NCI-H146 treated with DMSO at 0.1 percent for 48 hours (cell line): Measurements from ENCODE around the gene LRRC8D.

Experiments
- DNase-seq: peaks from one replicate; lab custom pipeline; 2025; ENCODE audit not compliant: unreplicated experiment; lab: John Stamatoyannopoulos, UW

Gene LRRC8D

DNA sequence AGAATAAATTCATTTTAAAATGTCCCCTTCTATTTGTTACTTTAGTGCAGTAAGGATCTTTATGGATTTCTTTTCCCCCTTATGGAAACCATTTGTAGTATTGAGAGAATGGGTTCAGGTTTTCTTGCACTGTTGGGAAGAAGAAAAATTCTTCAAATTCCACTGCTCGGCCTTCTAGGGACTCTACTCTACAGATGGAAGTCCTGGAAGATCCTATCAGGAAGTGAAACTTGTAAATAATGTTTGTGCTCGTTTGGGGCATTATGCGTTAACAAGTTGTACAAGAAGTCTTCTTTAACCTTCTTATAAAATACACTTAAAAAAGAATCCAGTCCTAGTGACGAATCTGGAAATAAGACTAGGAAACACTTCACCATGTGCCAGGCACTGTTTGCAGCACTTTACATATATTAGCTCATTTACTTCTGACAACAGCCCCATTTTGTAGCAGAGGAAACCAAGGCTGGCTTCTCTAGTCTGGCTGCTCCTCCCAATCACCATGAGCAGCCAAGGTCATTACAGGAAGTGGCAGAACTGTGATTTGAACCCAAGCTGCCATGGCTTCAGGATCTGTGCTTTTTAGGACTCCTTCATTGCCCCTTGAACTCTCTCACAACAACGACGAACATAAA, 11.8 kb downstream of the LRRC8D start:
- no peak for DNase-seq

DNA sequence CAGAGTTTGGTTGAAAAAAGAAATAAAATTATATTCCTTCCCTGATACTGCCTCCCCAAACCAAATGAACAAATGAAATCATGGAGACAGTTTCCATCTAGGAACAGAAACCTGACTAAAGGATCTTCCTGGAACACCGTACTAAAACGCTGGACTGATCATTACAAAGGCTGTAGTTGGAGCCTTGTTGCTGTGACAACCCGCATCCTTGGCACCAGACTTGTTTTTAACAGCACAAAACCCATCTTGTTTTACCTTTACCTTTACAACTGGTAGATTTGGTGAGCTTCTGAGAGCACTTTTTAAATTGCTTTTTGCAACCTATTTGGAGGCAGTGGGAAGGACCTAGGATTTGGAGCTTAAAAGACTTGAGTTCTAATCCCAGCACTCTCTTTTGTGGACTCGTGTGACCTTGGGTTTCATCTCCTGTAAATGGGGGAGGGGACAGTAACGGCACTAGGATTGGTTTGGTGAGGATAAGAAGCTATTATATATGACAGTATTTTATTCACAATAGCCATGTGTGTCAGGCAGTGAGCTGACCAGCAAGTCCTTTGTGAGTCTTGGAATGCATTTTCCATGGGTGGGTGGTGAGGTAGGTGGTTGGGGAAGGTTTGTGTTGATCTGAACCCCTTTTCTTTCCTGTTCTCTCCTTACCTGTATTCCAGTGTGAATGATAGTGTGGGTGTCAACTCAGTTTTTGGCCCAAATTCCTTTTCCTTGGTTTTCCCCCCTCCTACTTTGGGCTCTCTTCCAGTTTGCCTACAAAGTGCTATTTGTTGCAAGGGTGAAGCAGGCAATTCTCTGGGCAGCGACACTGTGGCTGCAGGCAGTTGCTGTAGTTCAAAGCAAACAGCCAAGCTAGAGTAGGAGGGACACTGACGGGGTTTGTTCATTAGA, 12.6 kb downstream of the LRRC8D start:
- no peak for DNase-seq

DNA sequence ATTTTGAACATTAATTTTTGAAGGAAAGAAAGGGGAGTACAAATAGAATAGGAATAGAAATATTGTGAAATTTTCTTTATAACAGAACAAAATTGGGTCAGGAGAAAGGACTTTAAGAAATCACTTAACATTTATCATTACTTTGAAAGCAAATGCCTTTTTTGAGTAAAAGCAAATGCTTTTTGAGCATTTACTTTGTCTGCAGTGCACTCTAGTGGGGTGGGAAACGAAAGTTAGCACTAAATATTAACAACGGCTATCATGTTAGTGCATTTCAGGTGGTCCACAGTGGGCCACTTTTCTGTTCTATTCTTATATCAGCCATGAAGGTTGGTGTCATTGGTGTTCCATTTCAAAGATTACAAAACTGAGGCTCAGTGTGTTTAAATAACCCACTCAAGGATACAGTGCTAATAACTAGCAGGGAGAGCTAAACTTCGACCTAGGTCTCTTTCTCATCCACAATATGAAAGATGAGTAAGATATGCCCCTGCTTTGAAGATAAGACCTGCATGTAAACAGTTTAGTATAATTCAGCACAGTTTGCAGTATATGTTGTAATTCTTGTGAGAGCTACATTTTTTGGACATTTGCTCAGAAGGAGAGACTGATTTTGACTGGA, 13.4 kb downstream of the LRRC8D start:
- no peak for DNase-seq

DNA sequence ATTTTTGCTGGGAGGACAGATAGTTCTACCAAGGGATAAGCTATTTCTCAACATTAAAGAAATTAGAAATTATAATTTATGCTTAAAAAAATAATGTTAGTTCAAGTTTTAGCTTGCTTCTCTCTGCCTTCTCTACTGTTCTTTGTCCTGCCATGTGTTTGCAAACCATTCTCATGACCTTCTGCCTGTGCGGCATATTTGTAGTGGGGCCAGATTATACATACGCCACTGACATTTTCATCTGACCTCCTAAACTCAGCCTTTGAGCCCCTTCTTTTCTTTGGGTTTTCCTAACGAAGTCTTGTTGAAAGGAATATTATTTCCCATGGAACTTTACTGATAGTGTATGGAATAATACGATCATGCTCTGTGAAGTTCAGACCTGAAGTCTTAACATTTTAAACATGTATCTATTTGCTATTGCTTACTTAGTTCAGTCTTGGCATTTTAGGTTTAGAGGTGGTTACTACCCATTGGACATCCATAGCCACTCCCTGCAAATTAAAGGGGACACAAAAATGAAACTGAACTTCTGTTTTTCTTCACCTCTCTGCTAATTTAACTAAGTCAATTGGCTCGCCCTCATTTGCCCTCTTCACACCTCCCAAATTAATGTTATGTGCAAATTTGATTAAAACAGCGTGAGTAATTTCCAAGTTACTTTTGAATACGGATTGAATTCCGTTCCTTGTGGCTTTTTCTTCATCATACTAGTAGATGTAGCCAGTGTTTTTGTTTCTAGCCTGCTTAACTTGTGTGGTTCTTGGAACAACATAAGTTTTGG, 15.6 kb downstream of the LRRC8D start:
- DNase-seq, result no peak

DNA sequence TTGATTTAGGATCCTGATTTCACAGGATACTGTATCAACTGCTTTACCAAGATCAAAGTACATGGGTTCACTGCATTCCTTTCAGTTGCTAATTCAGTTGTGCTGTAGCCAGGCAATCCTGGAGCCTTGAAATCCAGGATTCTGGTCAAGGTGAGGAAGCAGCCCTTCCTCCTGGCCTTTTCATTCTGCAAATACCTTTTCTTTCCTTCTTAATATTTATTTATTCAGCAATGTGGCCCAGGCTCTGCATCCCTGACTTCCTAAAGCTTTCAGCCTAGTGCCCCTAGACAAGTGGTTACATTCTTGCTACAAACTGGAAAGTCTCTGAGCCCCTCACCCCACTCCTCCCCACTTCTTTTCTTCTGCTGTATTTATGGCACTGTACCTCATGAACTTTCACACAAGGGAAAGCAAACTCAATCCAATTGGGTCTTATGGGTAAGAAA, 16.2 kb downstream of the LRRC8D start:
- DNase-seq, result no peak

DNA sequence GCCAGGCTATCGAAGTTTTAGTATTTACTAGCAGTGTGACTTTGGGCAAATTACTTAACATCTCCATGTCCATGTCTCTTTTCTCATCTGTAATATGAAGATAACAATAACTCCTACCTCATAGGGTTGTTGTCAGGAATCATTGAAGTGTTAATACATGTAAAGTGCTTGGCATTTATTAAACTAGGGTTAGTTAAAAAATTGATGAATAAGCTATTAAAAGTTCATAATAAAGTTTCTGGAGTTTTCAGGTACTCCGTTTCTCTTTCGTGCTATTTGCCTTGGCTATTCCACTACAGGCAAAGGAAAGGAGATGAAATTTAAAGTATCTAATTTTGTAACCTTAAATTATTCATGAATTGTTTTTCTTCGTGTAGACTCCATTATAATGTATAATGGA, 16.7 kb downstream of the LRRC8D start:
- no peak for DNase-seq

DNA sequence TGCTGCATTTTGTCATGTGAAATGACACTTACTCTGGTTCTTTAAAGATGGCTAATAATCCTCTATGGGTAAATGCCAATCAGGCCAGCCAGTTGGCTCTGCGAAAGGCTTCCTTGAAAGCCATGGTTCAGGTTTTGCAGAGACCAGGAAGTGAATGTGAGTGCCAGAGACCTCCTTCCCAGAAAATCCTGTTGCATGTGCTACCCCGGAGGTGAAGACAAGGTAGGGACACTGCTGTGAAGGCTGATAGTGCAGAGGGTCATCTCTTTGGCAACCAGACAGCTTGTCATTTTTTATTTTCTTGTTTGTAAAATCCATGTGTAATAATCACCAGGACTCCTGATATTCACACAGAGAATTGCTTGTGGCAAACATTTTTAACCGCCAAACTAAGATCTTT, 18.7 kb downstream of the LRRC8D start:
- no peak for DNase-seq

DNA sequence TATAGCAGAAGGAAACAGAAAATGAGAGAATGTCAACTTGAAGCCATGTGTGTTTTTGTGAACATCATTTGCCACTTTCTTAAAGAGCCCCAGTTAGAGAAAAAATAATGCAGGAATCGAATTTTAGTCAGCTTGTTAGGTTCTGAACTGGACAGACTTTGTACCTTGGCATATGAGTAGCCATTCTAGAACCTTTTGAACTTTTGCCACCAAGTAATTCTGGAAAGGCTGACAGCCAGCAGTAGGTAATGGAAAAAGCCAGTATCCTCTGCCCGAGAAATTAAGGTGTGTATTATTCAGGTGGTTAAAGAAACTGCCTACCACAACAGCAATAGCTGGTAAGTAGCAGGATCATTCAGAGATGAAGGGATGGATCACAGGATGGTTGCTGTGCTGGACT, 20.7 kb downstream of the LRRC8D start:
- no peak for DNase-seq

DNA sequence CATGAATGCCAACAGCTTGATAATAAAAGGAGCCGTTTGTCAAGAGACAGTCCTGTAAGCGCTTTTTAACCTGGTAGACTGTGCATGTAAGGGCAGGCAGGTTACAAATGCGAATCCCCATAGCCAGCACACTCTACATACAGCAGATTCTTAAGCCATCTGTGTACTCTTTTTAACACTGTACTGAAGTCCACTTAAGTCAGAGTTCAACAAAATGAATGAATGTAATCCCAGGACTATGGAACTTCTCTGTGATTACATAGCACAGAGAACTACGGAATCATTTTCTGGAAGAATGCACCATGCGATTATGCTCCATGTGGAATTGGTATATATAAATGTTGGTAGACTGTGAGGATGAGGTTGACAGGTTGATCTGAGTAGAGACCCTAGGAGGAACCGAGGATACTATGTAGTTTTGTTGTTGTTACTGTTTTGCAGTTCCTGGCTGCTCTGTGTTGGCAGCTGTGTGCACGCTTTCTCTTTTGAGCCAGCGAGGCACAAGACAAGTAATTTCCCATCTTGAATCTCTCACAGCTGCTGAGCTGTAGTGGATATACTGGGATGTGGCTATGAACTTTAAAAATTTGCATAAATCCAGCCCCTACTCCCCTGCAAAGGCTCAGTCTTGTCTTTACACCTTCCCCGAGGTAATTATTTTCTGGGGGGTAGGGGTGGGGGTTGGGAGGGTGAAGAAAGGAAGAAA, 21.9 kb downstream of the LRRC8D start:
- DNase-seq, result no peak

DNA sequence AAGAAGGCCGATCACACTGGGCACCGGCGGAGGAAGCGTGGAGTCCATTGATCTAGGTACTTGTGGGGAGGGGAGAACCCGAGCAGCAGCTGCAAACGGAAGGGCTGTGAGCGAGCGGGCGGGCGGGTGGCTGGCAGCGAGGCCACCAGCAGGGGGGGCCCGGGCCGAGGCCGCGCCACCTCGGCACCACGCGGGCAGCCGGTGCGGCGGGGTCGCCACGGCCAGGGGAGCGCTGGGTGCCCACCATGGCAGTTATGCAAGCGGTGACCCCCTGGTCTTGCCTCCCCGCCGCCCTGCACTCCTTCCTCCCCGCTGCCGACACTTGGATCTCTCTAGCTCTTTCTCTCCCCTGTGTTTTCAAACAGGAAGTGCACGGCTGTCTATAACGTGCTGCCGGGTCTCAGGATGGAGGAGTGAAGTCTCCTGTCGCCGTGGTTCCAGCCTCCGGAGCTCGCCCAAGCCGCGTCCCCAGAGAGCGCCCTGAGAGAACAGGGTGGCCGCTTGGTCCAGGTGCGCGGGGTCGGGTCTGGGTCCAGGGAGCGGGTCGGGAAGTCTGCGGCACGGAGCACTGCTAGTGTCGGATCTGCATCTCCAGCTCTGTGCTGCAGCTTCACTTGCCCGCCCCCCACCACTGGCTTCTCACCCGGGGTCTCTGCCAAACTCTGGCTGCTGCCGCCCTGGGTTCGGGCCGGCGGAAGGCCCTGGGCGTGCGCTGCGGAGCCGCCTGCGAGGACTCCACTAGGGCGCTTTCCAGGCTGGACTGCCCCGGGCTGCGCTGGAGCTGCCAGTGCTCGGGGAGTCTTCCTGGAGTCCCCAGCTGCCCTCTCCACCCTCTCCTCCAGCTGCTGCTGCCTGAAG, 22.7 kb downstream of the LRRC8D start:
- DNase-seq, result peak; percentile 69

DNA sequence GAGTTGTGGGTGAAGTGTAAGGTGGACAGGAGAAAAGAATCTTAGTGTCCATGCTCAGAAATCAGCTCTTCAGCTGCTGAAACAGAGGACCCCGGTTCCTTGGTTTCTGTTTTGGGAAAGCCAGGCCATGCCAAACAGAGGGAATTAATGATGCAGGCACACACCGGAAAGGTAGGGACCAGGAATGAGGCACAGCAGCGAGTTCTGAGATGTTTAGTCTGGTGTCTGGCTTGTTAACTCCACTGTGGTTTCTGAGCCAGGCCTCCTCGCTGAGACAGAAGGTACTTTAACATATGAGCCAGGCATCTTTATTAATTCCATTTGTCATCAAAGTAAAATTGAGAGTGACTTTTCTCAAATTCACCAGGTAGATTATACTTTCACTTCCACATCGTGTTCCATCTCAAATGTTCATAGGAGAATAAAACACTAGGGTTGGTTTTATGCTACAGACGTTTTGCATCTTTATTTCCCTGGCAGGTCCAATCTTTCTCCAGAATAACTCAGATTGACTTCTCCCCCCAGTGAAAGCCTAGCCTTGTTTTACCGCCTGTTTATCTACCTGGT, 23.5 kb downstream of the LRRC8D start:
- DNase-seq, result no peak

DNA sequence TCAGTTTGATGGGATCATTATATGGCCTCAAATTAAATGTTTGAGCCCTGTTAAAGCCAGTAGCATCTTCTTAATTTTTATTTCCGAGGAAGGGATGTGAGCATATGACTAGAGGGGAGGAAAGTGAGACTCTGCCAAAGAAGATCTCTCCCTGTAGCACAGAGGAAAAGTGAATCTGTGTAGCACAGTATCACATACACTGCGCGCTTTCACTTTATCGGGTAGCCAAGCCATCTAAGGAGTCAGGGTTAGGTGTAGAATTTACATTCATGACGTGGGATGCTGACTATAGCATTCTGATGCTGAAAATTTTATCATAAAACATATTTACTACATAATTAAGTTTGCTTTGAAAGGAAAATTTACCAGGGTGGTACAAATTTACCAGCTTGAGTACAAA, 24.0 kb downstream of the LRRC8D start:
- no peak for DNase-seq

DNA sequence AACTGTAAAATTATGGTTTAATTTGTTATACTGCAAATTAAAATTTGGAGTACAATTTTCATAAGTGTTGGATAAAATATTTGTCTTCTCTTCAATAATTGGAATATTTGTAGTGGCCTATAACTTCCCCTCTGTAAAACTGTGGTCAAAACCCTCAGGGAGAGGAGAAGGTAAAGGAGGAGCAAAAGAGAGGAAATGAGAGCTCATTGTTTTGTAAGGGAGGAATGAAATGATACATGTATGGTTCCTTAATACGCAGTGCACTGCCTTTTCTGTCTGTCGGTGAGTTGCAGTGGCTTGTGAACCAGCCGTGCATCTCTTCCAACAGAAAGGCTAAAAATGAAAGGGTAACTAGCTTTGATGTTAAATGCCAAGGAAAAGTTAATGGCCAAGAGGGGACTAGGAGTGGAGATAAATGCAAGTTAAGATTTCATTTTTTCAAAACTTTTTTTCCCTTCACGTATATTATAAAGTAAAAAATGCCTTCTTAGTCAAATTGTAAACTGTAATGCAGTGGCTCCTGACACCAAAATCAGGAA, 26.4 kb downstream of the LRRC8D start:
- no peak for DNase-seq

DNA sequence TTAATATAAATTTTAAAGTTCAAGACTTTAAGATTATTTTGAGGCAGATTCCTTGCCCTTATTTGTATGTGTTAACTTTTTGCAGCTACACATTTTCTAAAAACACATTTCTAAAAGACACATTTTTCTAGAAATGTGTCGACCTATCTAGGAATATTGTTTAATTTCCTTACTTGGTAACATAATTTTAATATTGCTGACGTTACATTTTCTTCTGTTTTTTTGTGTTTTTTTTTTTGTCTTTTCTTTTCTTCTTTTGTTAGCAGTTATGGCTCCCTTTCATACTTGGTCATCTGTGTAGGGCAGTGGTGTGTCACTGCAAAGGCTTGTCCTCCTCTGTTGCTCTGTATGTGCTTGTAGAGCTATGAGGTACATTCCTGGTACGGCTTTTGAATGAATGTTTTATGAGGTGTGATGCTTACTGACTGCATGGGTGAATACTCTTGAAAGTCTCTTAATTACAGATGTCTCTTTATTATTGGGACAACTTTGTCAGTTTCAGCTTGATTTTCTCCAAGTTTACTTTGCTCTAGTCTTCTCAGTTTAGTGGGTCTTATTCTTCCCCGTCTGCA, 30.1 kb downstream of the LRRC8D start:
- no peak for DNase-seq

DNA sequence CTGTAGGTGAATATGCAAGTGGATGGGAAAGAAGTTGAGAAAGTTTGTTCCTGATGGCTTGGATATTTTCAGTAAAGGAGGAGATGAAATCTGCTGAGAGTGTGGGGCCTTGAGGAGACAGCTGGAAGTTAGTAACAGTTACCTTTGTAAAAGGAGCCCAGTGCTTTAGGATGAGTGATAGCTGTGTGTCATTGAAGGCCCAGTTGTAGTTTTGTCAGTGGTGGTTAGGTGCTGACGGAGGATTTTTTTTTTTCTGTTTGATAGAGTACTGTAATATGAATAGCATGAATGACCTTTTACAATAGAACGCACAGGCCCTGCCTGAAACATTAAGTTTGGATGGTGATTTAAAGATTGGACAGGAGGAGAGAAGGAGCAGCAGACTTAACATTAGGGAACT, 33.3 kb downstream of the LRRC8D start:
- no peak for DNase-seq

DNA sequence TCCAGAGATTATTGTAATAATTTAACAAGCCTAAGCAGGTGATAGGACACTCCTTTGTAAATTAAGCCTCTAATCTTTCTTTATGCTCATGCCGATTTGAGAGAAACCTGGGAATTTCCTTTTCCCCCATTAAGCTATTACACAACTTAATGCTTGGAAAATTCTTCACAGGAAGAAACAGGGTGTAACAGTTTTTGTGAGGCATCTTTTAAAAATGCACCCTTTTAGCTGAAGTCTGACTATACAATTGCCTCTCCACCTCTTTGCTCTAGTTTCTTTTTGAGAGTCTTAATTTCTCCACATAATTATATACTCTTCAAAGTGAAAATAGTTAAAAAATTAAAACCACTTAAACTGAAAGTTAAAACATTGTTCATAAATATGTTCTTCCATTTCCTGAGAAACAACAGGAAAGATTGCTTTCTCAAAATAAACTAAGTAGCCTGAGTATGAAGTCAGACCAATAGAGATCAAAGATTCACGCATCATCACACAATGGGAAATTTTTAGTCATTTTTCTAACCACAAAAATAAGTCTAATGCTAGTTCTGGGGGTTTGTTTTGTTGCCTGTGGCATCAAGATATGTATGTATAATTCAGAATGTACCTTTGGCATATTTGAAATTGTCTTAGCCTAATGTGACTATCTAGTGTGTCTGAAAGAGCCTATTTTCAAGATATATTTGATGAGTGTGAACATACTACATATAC, 34.7 kb downstream of the LRRC8D start:
- DNase-seq, result no peak

DNA sequence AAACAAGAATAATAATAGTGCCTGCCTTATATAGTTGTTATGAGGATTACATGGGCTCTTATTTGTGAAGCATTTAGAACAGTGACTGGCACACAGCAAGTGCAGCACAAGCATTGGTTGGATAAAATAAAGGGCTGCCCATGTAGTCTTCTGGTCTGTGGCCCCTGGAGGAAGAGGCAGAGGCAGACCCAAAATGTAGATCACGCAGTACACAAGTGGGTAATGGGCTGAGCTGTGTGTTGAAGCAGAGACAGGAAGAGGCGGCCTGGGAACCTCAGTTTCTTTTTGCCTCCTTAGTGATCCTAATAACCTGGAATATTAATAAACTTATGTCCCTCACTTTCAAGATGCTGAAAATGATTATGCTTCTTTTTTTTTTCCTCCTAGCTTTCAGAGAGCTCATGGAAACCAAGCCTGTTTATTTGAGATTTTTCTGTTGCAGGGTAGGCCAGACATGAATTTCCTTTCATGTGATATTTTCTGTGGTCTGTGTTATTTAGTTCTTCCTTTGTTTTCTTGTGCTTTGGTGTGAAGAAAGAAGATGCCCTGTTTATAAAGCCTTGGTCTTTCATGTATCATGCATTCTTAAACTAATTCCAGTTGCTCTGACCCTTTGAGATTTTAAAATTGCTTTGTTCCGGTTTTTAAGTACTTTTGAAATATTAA, 42.5 kb downstream of the LRRC8D start:
- no peak for DNase-seq
